ENCODE measurements around the gene LSM2. TPM values are rescaled to one million over a fixed set of nuclear protein-coding genes. Genes with fewer than 3 reads are reported as not detected.
"Not testable (repeated sequence)": the region's sequence is repeated elsewhere in the genome, so short reads cannot be mapped to it uniquely, and the experiment has no call there.

The LSM2 gene
- total and polyA plus RNA-seq, 2 experiments from 2014 or later: 51.9 to 57.9 TPM

DNA sequence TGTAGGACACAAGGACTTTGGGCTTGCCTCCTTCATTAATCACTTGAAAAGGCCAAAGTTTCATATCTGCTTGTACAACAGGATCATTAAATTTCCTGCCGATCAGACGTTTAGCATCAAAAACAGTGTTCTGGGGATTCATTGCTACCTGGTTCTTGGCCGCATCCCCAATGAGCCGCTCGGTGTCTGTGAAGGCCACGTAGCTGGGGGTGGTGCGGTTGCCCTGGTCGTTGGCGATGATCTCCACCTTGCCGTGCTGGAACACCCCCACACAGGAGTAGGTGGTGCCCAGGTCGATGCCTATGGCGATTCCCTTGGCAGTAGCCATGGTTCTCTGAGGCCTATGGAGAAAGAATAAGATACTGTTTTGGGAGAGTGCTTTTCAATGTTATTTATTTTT lies 4.9 kb upstream of the LSM2 start:
- no peaks in the 10 kb centered on the region for H4K20me1 ChIP-seq (ENCODE audit: insufficient read depth, poor library complexity, severe bottlenecking)
- 98% methylated on average over 12 of the region's 12 CpGs for WGBS (ENCODE audit: low lambda C conversion rate, missing lambda C conversion rate)
- no peak overlapping the region for H3K27ac ChIP-seq
- no peaks in the 10 kb centered on the region for H3K27me3 ChIP-seq
- no peak for DNase-seq (ENCODE audit: low spot score)
- no peaks in the 10 kb centered on the region for H3K9me2 ChIP-seq (replicated peaks; ENCODE audit: insufficient read depth)
- peaks cover 12% of the 10 kb centered on the region for H3K4me1 ChIP-seq (ENCODE audit: insufficient read depth)
- no peak overlapping the region for H3K4me3 ChIP-seq
- H2AFZ ChIP-seq: no peak overlapping the region
- no peaks in the 10 kb centered on the region for H3K9me3 ChIP-seq (ENCODE audit: low read depth)
- no peak overlapping the region for H3K4me2 ChIP-seq
- peaks cover 6% of the 10 kb centered on the region for H3K79me2 ChIP-seq
- TF ChIP-seq CTCF (IDR thresholded peaks at IDR 0.05; ENCODE audit: poor library complexity) (no peak), EZH2phosphoT487 (IDR thresholded peaks at IDR 0.05; ENCODE audit: low read depth, severe bottlenecking, unreplicated experiment) (no peak), EZH2 (IDR thresholded peaks at IDR 0.05; ENCODE audit: borderline replicate concordance) (no peak)
- no peaks in the 10 kb centered on the region for H3K36me3 ChIP-seq (replicated peaks; ENCODE audit: insufficient read depth, low read depth)

DNA sequence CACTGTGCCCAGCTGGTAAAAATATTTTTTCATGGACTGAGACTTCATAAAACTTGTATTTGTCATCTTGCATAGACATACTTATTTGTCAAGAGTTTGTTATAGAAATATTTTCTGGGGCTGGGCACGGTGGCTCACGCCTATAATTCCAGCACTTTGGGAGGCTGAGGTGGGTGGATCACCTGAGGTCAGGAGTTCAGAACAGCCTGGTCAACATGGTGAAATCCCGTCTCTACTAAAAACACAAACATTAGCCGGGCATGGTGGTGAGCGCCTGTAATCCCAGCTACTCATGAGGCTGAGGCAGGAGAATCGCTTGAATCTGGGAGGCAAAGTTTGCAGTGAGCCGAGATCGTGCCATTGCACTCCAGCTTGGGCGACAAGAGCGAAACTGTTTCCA lies 1.8 kb upstream of the LSM2 start:
- H3K4me3 ChIP-seq; H2AFZ ChIP-seq; H3K27me3 ChIP-seq; H3K9me3 ChIP-seq (ENCODE audit: low read depth); H4K20me1 ChIP-seq (ENCODE audit: insufficient read depth, poor library complexity, severe bottlenecking); H3K9me2 ChIP-seq (replicated peaks; ENCODE audit: insufficient read depth); H3K27ac ChIP-seq; H3K4me2 ChIP-seq; DNase-seq (ENCODE audit: low spot score); H3K36me3 ChIP-seq (replicated peaks; ENCODE audit: insufficient read depth, low read depth): not testable (repeated sequence)
- H3K79me2 ChIP-seq: peaks cover 25% of the 10 kb centered on the region
- H3K4me1 ChIP-seq (ENCODE audit: insufficient read depth): peaks cover 16% of the 10 kb centered on the region
- 86% methylated on average over 10 of the region's 10 CpGs for WGBS (ENCODE audit: low lambda C conversion rate, missing lambda C conversion rate)

- TF ChIP-seq EZH2phosphoT487 (IDR thresholded peaks at IDR 0.05; ENCODE audit: low read depth, severe bottlenecking, unreplicated experiment) (no peak), EZH2 (IDR thresholded peaks at IDR 0.05; ENCODE audit: borderline replicate concordance) (no peak), CTCF (IDR thresholded peaks at IDR 0.05; ENCODE audit: poor library complexity) (no peak)
- H3K27me3 ChIP-seq: no peaks in the 10 kb centered on the region
- H3K4me1 ChIP-seq (ENCODE audit: insufficient read depth): peaks cover 13% of the 10 kb centered on the region
- H3K79me2 ChIP-seq: peaks cover 39% of the 10 kb centered on the region
- H3K9me3 ChIP-seq (ENCODE audit: low read depth): no peaks in the 10 kb centered on the region
- DNase-seq (ENCODE audit: low spot score): no peak
- H2AFZ ChIP-seq: peak overlapping the region; percentile 55
- peak overlapping the region; percentile 88 for H3K27ac ChIP-seq
- no peaks in the 10 kb centered on the region for H4K20me1 ChIP-seq (ENCODE audit: insufficient read depth, poor library complexity, severe bottlenecking)
- peak overlapping the region; percentile 42 for H3K4me3 ChIP-seq
- H3K9me2 ChIP-seq (replicated peaks; ENCODE audit: insufficient read depth): no peaks in the 10 kb centered on the region
- 18% methylated on average over 7 of the region's 7 CpGs for WGBS (ENCODE audit: low lambda C conversion rate, missing lambda C conversion rate)
- peak overlapping the region; percentile 86 for H3K4me2 ChIP-seq
- no peaks in the 10 kb centered on the region for H3K36me3 ChIP-seq (replicated peaks; ENCODE audit: insufficient read depth, low read depth)
Measured at GRCh38 chr6:31805939-31806469, 762 bp downstream of the LSM2 start.

GRCh38 chr6:31801031-31801927 lies 5.5 kb downstream of the LSM2 start:
- H3K9me3 ChIP-seq (ENCODE audit: low read depth); H3K27ac ChIP-seq; H4K20me1 ChIP-seq (ENCODE audit: insufficient read depth, poor library complexity, severe bottlenecking); H3K4me3 ChIP-seq; H2AFZ ChIP-seq; DNase-seq (ENCODE audit: low spot score); H3K27me3 ChIP-seq; H3K4me2 ChIP-seq; H3K9me2 ChIP-seq (replicated peaks; ENCODE audit: insufficient read depth); H3K36me3 ChIP-seq (replicated peaks; ENCODE audit: insufficient read depth, low read depth): not testable (repeated sequence)
- peaks cover 10% of the 10 kb centered on the region for H3K4me1 ChIP-seq (ENCODE audit: insufficient read depth)
- WGBS (ENCODE audit: low lambda C conversion rate, missing lambda C conversion rate): 99% methylated on average over 8 of the region's 8 CpGs
- peaks cover 35% of the 10 kb centered on the region for H3K79me2 ChIP-seq

All from hepatocyte (in vitro differentiated cells).